H54 (cell line): ENCODE data around the gene HEATR5A.
"Not testable (repeated sequence)": the region's sequence is repeated elsewhere in the genome, so short reads cannot be mapped to it uniquely, and the experiment has no call there.

Experiments
- DNase-seq: peaks from one replicate; pipeline ENCODE4 v3.0.0; 2011; ENCODE audit warnings: low spot score, mixed read lengths; ENCODE audit not compliant: insufficient read length
- FAIRE-seq: peaks from 3 replicates; lab custom pipeline; 2011; peaks lifted over from hg19 to GRCh38; lab: Jason Lieb, UNC
- POLR2A ChIP-seq: IDR thresholded peaks from 2 replicates; pipeline ENCODE4 v1.6.1; 2011; ENCODE audit warnings: low read depth, mild to moderate bottlenecking, low read length

The HEATR5A gene

GRCh38 chr14:31357279-31357678 lies 63.1 kb downstream of the HEATR5A start:
- FAIRE-seq (no peak), DNase-seq (no peak)
- TF ChIP-seq POLR2A: no peak

- no peak for DNase-seq
- TF ChIP-seq POLR2A: no peak
- no peak for FAIRE-seq
Observed at GRCh38 chr14:31346097-31346496, 74.3 kb downstream of the HEATR5A start.

- no peak for FAIRE-seq
Observed at GRCh38 chr14:31341280-31341679, 79.1 kb downstream of the HEATR5A start.

GRCh38 chr14:31340297-31341063 lies 79.9 kb downstream of the HEATR5A start:
- DNase-seq (no peak), FAIRE-seq (no peak)
- no peak for TF ChIP-seq POLR2A

More at GRCh38 chr14:31341280-31341679, 79.1 kb downstream of the HEATR5A start:
- no peak for TF ChIP-seq POLR2A
- DNase-seq: no peak

GRCh38 chr14:31339743-31340142 lies 80.6 kb downstream of the HEATR5A start:
- no peak for TF ChIP-seq POLR2A
- DNase-seq (no peak), FAIRE-seq (no peak)

GRCh38 chr14:31337331-31337730 lies 83.0 kb downstream of the HEATR5A start:
- DNase-seq (no peak), FAIRE-seq (no peak)
- no peak for TF ChIP-seq POLR2A

- TF ChIP-seq POLR2A: no peak
- DNase-seq (no peak), FAIRE-seq (no peak)
Observed at GRCh38 chr14:31336646-31337045, 83.7 kb downstream of the HEATR5A start.

- not testable (repeated sequence) for FAIRE-seq
Observed at GRCh38 chr14:31331395-31331794, 89.0 kb downstream of the HEATR5A start.

GRCh38 chr14:31329876-31330521 lies 90.4 kb downstream of the HEATR5A start:
- DNase-seq, FAIRE-seq: not testable (repeated sequence)

More at GRCh38 chr14:31331395-31331794, 89.0 kb downstream of the HEATR5A start:
- DNase-seq: not testable (repeated sequence)

- DNase-seq (no peak), FAIRE-seq (no peak)
- no peak for TF ChIP-seq POLR2A
Observed at GRCh38 chr14:31326111-31326510, 94.2 kb downstream of the HEATR5A start.

- DNase-seq (no peak), FAIRE-seq (no peak)
- TF ChIP-seq POLR2A: no peak
Observed at GRCh38 chr14:31323419-31323818, 96.9 kb downstream of the HEATR5A start.

GRCh38 chr14:31320922-31321766 lies 99.2 kb downstream of the HEATR5A start:
- no peak for DNase-seq

GRCh38 chr14:31320216-31320615 lies 100.1 kb downstream of the HEATR5A start:
- FAIRE-seq: no peak
- no peak for TF ChIP-seq POLR2A
- no peak for DNase-seq

More at GRCh38 chr14:31320922-31321766, 99.2 kb downstream of the HEATR5A start:
- no peak for FAIRE-seq
- no peak for TF ChIP-seq POLR2A

GRCh38 chr14:31319701-31320100 lies 100.6 kb downstream of the HEATR5A start:
- FAIRE-seq (no peak), DNase-seq (no peak)
- TF ChIP-seq POLR2A: no peak

- no peak for FAIRE-seq
- TF ChIP-seq POLR2A: no peak
- no peak for DNase-seq
Observed at GRCh38 chr14:31312934-31313333, 107.4 kb downstream of the HEATR5A start.

GRCh38 chr14:31312370-31312769 lies 108.0 kb downstream of the HEATR5A start:
- not testable (repeated sequence) for FAIRE-seq

More at GRCh38 chr14:31312370-31312769, 108.0 kb downstream of the HEATR5A start:
- not testable (repeated sequence) for DNase-seq
